Amygdala (tissue), 56 donors: ENCODE measurements around the gene TNFRSF1A.

ENCODE experiments used
- DNase-seq, 56 donors: peaks; one replicate each; lab custom pipeline; 2025; lab: John Stamatoyannopoulos, UW

TNFRSF1A gene

DNA sequence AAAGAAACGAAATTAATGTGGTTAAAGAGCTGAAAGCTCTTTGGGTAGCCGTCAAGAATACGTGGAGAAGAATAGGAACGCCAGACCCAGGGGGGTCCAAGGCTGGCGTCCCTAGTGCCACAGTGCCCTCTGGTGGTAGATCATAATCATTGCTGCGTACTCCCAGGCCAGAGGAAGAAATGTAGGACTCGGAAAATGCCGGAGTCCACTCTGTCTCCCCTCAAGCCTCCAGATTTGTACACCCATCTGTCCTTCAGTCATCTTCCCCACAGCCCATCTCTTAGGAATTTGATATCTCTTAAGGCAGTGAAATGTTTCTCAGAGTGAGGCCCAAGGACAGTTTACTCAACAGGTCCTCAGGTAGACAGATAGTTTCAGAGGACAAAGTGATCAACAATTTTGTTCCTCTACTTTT, 56.8 kb downstream of the TNFRSF1A start:
- peak in 41 of 56 donors; percentile 8 to 70 (median 26) for DNase-seq

DNA sequence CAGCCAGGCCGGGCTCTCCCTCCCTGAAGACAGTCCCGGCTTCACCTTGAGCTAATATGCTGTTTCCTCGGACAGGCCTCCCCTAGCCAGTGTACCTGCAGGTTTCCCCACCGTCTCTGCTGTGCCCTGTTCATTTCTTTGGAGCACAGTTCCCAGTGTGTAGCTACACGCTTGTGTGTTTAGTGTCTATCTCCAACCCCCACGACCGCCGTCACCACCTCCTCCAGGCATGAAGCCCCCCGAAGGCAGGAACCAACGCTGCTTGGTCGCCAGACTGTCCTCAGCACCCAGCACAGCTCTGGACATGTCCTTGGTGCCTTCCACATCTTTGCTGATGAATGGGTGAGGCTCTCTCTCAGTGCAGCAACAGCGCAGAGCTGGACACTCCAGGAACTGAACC, 57.6 kb downstream of the TNFRSF1A start:
- no peak for DNase-seq

DNA sequence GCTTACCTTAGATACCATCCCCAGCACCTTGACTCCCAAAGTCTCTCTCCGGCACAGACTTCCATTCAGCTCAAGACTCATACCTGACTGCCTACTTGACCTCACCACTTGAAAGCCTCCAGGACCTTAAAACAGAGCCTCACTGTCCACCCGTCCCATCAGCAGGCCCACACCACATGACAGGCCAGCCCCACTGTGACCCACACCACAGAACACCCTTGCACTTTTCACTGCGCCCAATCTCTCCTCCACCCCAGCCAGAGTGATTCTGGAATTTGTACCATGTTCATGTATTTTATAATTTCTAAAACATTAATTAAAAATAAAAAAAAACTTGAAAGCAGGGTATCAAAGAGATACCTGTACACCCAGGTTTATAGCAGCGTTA, 59.4 kb downstream of the TNFRSF1A start:
- DNase-seq = no peak

DNA sequence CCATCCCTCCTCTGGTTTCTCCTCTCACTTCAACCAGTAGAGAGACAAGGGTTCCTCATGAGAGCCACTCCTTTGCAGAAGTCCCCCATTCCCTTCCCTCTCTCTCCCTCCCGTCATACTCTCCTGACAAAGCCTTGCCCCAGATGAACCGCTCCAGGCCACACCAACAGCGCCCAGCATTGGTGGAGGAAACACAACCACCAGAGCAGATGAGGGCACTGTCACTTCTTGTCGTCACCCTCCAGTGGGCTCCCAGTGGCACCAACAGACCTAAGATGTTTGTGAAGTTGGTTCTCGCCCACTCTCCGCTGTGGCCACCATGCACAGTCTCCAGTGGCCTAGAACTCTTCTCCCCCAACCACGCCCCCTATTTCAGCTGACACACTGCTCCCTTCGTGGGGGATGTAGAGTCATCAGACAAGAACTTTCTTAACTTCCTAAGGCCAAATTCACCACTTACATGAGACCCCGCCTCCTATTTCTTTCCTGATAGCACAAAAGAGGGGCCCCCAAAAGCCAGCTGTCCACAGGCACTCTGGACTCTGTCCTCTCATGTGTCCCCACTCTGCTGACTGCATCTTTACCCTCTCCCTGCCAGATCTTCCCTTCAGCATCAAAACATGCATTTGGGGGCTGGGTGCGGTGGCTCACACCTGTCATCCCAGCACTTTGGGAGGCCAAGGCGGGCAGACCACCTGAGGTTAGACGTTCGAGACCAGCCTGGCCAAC, 60.6 kb downstream of the TNFRSF1A start:
- DNase-seq = no peak

DNA sequence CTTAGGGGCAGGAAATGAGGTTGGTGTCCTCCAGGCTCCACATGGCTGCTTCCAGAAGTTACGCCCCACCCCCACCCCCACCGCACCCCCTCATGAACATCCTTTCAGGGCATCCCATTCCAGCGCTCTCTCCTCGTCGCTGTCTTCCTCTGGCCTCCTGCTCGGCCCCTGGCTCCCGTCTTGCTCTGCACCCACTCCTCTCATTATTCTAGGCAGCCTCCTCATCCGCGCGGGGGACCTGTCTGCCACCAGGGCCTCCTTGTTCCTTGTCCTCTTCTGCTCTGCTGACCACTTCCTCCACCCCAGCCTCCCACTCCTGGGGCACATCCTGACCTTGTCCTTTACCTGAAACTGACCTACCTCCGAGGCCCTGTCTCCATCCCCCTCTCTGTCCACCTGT, 61.2 kb downstream of the TNFRSF1A start:
- DNase-seq = no peak

DNA sequence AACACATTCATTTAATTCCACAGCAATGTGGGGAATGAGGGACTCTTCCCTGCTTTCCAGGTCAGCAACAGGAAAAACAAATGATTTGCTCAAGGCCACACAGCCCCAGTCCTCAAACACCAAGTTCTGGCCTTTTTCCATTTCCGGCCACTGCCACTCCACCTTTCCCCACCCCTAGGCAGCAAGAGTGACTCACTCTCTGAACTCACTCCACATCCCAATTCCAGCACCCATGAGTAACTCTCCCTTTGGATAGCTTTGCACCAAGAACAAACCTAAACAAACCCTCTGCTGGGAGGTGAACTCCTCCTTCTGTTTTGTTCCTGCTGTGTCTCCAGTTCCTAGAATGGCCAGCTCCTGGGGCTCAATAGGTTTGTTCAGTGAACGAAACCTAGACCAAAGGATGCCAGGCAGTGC, 61.8 kb downstream of the TNFRSF1A start:
- no peak for DNase-seq

DNA sequence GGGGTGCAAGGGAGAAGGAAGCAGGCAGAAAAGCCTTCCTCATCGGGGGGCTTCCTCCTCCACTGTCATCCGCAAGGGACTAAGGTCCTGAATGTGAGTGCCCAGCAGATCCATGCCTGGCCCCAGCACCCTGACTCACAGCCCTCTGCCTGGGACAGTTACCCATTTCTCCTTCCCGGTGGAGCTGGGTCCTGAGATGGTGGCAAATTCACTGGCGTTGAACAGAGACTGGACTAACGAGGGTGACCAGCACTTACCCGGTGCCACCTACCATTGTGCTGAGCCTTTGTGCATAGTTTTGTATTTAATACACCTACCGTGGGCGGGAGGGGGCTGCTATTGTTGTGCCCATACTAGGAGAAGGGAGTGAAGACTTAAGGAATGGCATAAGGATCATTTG, 62.2 kb downstream of the TNFRSF1A start:
- DNase-seq = no peak

DNA sequence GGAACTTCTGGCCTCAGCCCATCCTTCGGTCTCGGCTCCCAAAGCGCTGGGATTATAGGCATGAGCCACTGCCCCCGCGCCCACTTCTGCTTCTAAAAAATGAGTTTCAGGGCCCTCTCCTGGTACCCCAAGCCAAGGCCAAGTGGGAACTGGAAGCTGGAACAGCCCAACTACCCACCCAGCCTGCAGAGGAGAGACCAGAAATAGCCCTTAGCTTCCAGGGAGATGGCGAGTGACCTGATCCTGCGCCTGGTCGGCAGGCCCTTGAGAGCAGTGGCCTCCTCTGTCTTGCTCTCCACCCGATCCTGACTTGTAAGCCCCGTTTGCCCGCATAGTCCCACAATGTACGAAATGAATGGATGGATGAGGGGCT, 62.6 kb downstream of the TNFRSF1A start:
- no peak for DNase-seq
